Activated CD4-positive, CD25-positive, alpha-beta regulatory T cell (primary cell): ENCODE results near the gene SPATS2L.
A peak's percentile ranks its signal among the peaks of the same experiment; 100 is the strongest.

Source experiments
- DNase-seq, 4 experiments: peaks; one replicate each; lab custom pipeline; 2025; lab: John Stamatoyannopoulos, UW

The SPATS2L gene

GRCh38 chr2:200306196-200306930 is at the start of gene SPATS2L:
SPATS2L (plus strand) TSS chr2:200306693; CDS start chr2:200389245, 82,552 bp downstream.
- peak; percentile 16 to 36 (median 24) for DNase-seq

- no peak for DNase-seq
Measured at GRCh38 chr2:200257570-200257969, 48.9 kb upstream of the SPATS2L start.

- DNase-seq = no peak
Measured at GRCh38 chr2:200258081-200258480, 48.4 kb upstream of the SPATS2L start.

GRCh38 chr2:200258881-200259576 is 47.5 kb upstream of the SPATS2L start:
- DNase-seq = no peak

- no peak for DNase-seq
Measured at GRCh38 chr2:200259577-200259957, 46.9 kb upstream of the SPATS2L start.

- DNase-seq = no peak
Measured at GRCh38 chr2:200262047-200262446, 44.4 kb upstream of the SPATS2L start.

- DNase-seq = no peak
Measured at GRCh38 chr2:200263279-200263678, 43.2 kb upstream of the SPATS2L start.

GRCh38 chr2:200264631-200265030 is 41.9 kb upstream of the SPATS2L start:
- DNase-seq = no peak

GRCh38 chr2:200266406-200266805 is 40.1 kb upstream of the SPATS2L start:
- DNase-seq = no peak

- no peak for DNase-seq
Measured at GRCh38 chr2:200267350-200267749, 39.1 kb upstream of the SPATS2L start.

- no peak for DNase-seq
Measured at GRCh38 chr2:200270732-200271131, 35.8 kb upstream of the SPATS2L start.

- DNase-seq = no peak
Measured at GRCh38 chr2:200272320-200272719, 34.2 kb upstream of the SPATS2L start.

GRCh38 chr2:200274116-200275075 is 32.1 kb upstream of the SPATS2L start:
- DNase-seq = no peak

- DNase-seq = no peak
Measured at GRCh38 chr2:200275295-200276013, 31.0 kb upstream of the SPATS2L start.

- DNase-seq = no peak
Measured at GRCh38 chr2:200276472-200276871, 30.0 kb upstream of the SPATS2L start.

- no peak for DNase-seq
Measured at GRCh38 chr2:200278694-200279316, 27.7 kb upstream of the SPATS2L start.

- no peak for DNase-seq
Measured at GRCh38 chr2:200279857-200280256, 26.6 kb upstream of the SPATS2L start.

GRCh38 chr2:200286578-200286977 is 19.9 kb upstream of the SPATS2L start:
- no peak for DNase-seq

- no peak for DNase-seq
Measured at GRCh38 chr2:200288670-200289429, 17.6 kb upstream of the SPATS2L start.

GRCh38 chr2:200296118-200296517 is 10.4 kb upstream of the SPATS2L start:
- DNase-seq = no peak
